ENCODE results near the gene CCDC201. TPM values are rescaled to one million over a fixed set of nuclear protein-coding genes. Genes with fewer than 3 reads are reported as not detected.

The CCDC201 gene
- total RNA-seq, 2 donors from 2014 or later: not detected

DNA sequence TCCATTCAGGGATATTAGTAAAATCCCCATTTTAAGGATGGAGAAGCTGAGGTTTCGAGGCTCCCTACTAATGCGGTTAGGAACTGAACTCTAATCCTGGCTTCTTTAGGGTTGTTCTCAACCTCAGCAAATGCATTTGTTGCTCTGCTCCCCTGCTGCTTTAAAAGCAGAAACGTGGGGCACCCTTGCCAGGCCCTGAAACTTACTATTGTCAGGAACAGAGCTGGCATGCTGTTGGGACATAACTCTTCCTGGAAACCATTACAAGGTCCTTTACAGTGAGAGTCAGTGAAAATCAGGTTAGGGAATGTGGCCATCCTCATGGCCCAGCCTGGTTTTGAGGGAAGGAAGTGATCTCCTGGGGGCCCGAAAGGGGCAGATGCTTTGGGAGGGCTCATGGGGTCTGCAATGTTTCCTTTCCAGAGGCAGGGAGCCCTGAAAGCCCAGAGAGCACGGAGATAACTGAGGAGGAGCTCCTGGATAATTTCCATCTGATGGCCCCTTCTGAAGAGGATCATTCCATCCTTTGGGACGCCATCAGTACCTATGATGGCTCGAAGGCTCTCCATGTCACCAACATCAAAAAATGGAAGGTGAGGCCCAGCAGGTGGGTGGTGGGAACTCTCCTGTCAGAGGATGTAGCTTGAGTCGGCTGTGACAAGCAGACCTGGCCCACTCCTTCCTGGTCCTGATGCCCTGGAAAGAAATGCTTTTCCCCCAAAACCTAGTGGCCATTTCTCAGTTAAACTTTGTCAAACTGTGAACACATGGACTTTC is 17.4 kb upstream of the CCDC201 start:
- peaks cover 65% of the 10 kb centered on the region for H3K27me3 Mint-ChIP-seq (ENCODE audit: low read depth)

DNA sequence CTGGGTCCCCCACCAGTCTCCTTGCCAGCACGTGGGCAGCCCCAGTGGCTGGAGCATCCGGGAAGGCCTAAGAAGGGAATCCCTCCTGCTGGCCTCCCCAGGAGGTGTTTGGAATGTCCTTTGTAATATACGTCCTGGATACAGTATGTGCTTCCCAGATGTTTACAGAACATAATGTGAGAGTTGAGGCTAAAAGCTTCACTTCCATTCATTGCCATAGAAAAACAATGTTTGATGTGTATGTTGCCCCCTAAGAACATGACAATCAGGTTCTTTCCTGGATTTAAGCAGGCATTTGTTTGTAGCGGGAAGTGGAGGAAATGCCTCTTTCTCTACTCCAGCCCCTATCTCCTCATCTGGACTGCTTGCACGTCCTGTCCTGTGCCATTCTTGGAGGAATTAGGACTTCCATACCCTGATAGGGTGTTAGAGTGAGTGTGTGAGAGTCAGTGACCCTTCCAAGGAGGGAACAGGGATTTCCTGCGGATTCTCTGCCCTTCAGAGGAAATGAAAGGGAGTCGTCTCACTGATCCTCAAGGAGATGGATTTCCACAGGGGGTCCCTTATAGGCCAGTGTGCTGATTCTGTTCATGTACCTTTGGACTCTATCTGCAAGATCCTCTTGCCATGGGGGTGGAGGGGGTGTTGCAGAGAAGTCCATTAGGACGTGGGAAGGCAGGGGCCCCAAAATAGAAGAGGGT is 16.6 kb upstream of the CCDC201 start:
- ATAC-seq (replicated peaks in 1 of 2) (no peak), DNase-seq (no peak)
- H3K27me3 Mint-ChIP-seq (ENCODE audit: low read depth): peaks cover 70% of the 10 kb centered on the region
- no peaks in the 10 kb centered on the region for H3K36me3 Mint-ChIP-seq (ENCODE audit: insufficient read depth in 2 of 2)
- no peak overlapping the region for H3K4me3 Mint-ChIP-seq
- no peak overlapping the region for H3K27ac Mint-ChIP-seq
- no peaks in the 10 kb centered on the region for H3K9me3 Mint-ChIP-seq
- no peaks in the 10 kb centered on the region for H3K4me1 Mint-ChIP-seq (ENCODE audit: low read depth)

More for the DNA sequence above, 17.4 kb upstream of the CCDC201 start:
- Mint-ChIP-seq H3K9me3 (no peaks in the 10 kb centered on the region), H3K36me3 (ENCODE audit: insufficient read depth in 2 of 2) (no peaks in the 10 kb centered on the region), H3K27ac (no peak overlapping the region), H3K4me3 (no peak overlapping the region), H3K4me1 (ENCODE audit: low read depth) (no peaks in the 10 kb centered on the region)
- DNase-seq: no peak
- ATAC-seq (replicated peaks in 1 of 2): no peak

DNA sequence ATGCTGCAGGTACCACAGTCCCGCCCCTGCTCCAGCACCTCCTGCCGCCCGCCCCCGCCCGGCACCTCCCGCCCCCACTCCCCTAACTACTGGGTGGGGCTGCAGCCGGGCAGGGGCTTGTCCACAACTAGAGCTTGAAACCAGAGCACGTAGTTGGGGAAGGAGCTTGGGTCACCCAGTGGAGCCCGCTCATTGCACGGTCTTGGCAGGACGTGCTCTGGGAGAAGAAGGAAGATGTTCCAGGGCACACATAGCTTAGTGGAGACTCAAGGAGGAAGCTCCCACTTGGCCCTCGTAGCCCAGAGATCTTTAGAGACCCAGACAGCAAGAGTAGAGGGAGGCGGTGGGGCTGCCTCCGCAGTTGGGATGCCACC is 16.1 kb upstream of the CCDC201 start:
- H3K27ac Mint-ChIP-seq: no peak overlapping the region
- no peak for DNase-seq
- no peak for ATAC-seq (replicated peaks in 1 of 2)
- no peaks in the 10 kb centered on the region for H3K4me1 Mint-ChIP-seq (ENCODE audit: low read depth)
- H3K9me3 Mint-ChIP-seq: no peaks in the 10 kb centered on the region
- H3K27me3 Mint-ChIP-seq (ENCODE audit: low read depth): peaks cover 70% of the 10 kb centered on the region
- no peaks in the 10 kb centered on the region for H3K36me3 Mint-ChIP-seq (ENCODE audit: insufficient read depth in 2 of 2)
- no peak overlapping the region for H3K4me3 Mint-ChIP-seq

DNA sequence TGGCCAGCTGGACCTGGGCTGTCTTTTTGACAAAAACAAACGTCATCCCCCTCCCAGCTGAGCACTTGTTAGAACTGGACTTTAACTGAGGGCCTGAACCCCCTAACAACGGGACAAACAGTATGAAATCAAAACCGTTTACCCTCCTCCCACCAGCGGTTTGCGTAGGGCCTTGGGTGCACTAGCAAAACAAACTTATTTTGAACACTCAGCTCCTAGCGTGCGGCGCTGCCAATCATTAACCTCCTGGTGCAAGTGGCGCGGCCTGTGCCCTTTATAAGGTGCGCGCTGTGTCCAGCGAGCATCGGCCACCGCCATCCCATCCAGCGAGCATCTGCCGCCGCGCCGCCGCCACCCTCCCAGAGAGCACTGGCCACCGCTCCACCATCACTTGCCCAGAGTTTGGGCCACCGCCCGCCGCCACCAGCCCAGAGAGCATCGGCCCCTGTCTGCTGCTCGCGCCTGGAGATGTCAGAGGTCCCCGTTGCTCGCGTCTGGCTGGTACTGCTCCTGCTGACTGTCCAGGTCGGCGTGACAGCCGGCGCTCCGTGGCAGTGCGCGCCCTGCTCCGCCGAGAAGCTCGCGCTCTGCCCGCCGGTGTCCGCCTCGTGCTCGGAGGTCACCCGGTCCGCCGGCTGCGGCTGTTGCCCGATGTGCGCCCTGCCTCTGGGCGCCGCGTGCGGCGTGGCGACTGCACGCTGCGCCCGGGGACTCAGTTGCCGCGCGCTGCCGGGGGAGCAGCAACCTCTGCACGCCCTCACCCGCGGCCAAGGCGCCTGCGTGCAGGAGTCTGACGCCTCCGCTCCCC is 15.5 kb upstream of the CCDC201 start, which contains the start of gene IGFBP1:
Gene IGFBP1, plus strand, starts transcription at position 304 of the 808 bp plus-strand sequence. Its CDS starts 165 bp downstream, at position 469.
- Mint-ChIP-seq H3K27ac (no peak within 1 kb of the TSS), H3K9me3 (no peaks in the 10 kb centered on the region), H3K4me1 (ENCODE audit: low read depth) (no peaks in the 10 kb centered on the region), H3K4me3 (peak within 1 kb of the TSS; percentile 46 to 47), H3K36me3 (ENCODE audit: insufficient read depth in 2 of 2) (no peaks in the 10 kb centered on the region), H3K27me3 (ENCODE audit: low read depth) (peaks cover 65% of the 10 kb centered on the region)
- ATAC-seq (replicated peaks in 1 of 2) (peak; percentile 13 to 25), DNase-seq (peak in 1 of 2 donors; percentile 10)

DNA sequence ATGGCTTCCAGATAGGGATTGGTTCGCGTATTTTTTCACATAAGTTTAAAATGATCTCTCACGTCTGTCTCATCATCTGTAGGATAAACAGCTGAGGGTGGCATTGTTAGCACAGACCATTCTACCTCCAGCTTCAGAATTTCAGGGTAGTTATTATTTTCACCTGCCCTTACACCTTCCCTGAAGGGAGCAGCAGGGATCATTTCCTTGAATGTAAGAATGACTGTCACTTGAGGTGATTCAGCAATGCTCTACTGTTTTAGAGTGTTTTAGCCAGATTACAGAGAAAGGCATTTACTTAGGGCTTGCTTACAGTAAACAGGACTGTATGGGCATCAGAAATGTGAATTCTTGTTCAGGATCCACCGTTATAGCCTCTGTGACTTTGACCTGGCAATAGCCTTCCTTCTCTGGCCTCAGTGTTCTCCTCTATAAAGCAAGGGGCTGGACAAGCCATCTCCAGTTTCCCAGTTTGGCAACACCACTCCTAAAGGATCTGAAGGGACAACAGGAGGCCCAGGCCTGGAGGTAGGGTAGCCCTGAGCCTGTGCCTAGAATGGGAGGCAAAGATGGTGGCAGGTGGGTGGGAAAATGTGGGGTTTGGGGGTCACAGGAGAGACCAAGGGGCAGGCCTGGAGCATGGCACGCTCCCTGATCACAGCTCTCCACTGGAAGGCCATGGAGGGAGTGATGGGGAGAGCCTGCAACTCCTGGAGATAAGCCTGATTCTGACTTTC is 14.2 kb upstream of the CCDC201 start:
- peaks cover 58% of the 10 kb centered on the region for H3K27me3 Mint-ChIP-seq (ENCODE audit: low read depth)
- no peaks in the 10 kb centered on the region for H3K9me3 Mint-ChIP-seq
- no peak overlapping the region for H3K27ac Mint-ChIP-seq
- DNase-seq (no peak), ATAC-seq (replicated peaks in 1 of 2) (no peak)
- no peak overlapping the region for H3K4me3 Mint-ChIP-seq
- H3K36me3 Mint-ChIP-seq (ENCODE audit: insufficient read depth in 2 of 2): no peaks in the 10 kb centered on the region
- H3K4me1 Mint-ChIP-seq (ENCODE audit: low read depth): no peaks in the 10 kb centered on the region

DNA sequence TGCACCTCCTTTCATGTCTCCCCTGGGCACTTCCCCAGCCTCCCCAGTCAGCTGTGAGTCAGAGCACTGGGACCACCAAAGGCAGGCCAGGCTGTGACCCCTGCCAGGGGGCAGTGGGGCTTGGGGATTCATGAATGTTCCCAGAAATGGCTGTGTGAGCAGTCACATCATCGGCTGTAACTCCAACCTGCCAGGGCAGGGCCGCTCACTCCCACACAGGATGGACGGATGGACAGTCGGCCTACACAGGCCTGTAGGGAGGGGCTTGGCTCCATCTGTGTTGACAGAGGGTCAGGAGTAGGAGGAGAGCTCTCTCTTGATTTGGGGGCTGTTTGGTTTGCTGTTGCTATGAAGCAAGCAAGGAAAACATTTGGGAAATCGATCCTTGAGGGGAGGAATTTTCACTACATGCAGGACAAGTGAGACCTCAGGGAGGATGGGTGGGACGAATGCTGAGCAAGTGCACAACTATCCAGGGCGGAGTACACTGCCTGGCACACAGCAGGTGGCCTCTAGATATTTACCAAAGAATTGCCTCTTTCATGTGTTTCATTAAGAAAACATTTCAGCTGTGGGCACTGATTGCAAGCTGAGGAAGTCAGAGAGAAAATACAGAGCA is 12.5 kb upstream of the CCDC201 start:
- H3K36me3 Mint-ChIP-seq (ENCODE audit: insufficient read depth in 2 of 2): no peaks in the 10 kb centered on the region
- DNase-seq: no peak
- peaks cover 46% of the 10 kb centered on the region for H3K27me3 Mint-ChIP-seq (ENCODE audit: low read depth)
- no peaks in the 10 kb centered on the region for H3K4me1 Mint-ChIP-seq (ENCODE audit: low read depth)
- no peak for ATAC-seq (replicated peaks in 1 of 2)
- H3K4me3 Mint-ChIP-seq: no peak overlapping the region
- no peaks in the 10 kb centered on the region for H3K9me3 Mint-ChIP-seq
- H3K27ac Mint-ChIP-seq: no peak overlapping the region

DNA sequence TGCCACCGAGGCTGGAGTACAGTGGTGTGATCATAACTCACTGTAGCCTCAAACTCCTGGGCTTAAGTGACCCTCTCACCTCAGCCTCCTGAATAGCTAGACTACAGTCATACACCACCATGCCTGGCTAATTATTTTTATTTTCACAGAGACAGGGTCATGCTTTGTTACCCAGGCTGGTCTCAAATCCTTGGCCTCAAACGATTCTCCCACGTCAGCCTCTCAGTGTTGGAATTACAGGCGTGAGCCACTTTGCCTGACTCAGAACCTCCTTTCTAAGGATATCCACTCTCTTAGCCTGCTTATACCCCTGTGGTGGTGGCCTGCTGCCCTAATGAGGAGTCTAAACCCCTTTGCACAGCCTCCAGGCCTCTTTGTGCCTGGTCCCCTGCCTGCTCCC is 11.3 kb upstream of the CCDC201 start:
- ATAC-seq (replicated peaks in 1 of 2) (no peak), DNase-seq (no peak)
- no peaks in the 10 kb centered on the region for H3K4me1 Mint-ChIP-seq (ENCODE audit: low read depth)
- peaks cover 39% of the 10 kb centered on the region for H3K27me3 Mint-ChIP-seq (ENCODE audit: low read depth)
- peaks cover 0 to 2% of the 10 kb centered on the region in 2 donors for H3K9me3 Mint-ChIP-seq
- H3K4me3 Mint-ChIP-seq: no peak overlapping the region
- no peaks in the 10 kb centered on the region for H3K36me3 Mint-ChIP-seq (ENCODE audit: insufficient read depth in 2 of 2)
- H3K27ac Mint-ChIP-seq: no peak overlapping the region

DNA sequence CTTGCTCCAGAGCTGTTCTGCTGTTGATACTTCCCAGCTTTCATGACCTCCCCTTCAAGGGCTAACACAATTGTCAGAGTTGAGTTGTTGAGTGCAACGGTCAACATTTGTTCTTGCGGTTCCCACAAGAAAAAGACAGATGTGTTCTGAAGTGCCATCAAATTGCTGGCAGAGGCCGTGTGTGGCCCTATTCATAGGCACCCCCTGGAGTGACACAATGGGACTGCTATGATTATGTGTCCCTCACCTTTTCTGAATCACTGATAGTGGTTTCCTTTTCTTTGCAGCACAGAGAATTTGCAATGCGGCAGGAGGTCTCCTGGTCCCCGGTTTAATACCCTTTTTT is 9.6 kb upstream of the CCDC201 start:
- ATAC-seq (replicated peaks in 1 of 2): no peak
- no peaks in the 10 kb centered on the region for H3K36me3 Mint-ChIP-seq (ENCODE audit: insufficient read depth in 2 of 2)
- H3K27me3 Mint-ChIP-seq (ENCODE audit: low read depth): peaks cover 25% of the 10 kb centered on the region
- no peak for DNase-seq
- peaks cover 0 to 2% of the 10 kb centered on the region in 2 donors for H3K9me3 Mint-ChIP-seq
- no peak overlapping the region for H3K27ac Mint-ChIP-seq
- H3K4me1 Mint-ChIP-seq (ENCODE audit: low read depth): no peaks in the 10 kb centered on the region
- H3K4me3 Mint-ChIP-seq: no peak overlapping the region

DNA sequence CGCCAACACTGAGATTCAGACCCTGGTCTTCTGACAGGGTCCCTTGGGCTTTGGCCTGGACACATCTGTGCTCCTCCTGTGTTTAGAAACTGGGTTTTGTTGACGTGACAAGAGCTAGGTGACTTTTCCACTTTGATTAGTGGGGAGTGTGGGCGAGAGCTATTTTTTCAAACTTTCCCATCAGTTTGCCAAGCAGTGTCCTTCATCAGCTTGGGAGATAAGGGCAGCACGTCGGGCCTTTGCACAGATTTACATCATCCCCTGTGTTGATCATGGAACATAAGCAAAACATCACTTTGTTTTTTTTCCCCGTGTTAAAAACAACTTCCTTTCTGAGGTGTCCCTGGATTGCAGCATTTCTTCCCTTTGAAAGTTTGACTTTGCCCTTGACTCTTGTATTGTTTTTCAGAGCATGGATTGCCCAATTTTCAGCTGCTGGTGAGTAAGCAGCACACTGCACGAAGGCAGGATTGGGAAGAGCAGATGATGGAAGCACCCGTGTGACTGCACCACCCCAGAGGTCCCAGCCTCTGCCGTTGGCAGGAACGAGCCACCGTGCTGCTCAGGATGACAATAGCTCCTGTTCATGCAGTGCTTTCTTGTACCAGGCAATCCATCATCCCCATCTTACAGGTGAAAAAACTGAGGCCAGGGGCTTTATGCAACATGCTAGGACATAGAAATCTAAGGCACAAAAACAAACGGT is 9.0 kb upstream of the CCDC201 start:
- H3K36me3 Mint-ChIP-seq (ENCODE audit: insufficient read depth in 2 of 2): no peaks in the 10 kb centered on the region
- H3K27me3 Mint-ChIP-seq (ENCODE audit: low read depth): peaks cover 20% of the 10 kb centered on the region
- ATAC-seq (replicated peaks in 1 of 2) (no peak), DNase-seq (no peak)
- H3K4me1 Mint-ChIP-seq (ENCODE audit: low read depth): no peaks in the 10 kb centered on the region
- H3K27ac Mint-ChIP-seq: no peak overlapping the region
- H3K4me3 Mint-ChIP-seq: no peak overlapping the region
- H3K9me3 Mint-ChIP-seq: peaks cover 2 to 6% of the 10 kb centered on the region in 2 donors

DNA sequence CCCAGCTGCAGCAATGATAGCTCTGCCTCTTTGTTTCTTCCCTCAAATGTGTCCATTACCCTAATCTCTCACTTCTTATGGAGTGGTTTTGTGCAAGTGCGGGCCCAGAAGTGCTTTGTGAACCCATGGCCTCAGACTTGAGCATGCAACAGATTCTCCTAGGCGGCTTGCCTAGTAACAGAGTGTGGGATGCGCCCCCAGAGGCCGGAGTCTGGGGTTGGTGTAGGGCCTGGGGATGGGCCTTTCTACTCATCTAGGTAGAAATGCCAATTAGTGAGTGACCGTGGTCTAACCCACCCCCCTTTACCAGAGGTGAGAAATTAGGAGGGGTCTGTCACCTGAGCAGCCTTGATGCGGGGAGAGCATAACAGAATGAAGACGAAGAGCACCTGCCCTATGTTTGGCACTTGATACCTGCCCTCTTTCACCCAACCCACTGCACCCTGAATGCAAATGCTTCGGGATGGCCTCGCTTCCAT is 8.4 kb upstream of the CCDC201 start:
- Mint-ChIP-seq H3K27ac (no peak overlapping the region), H3K27me3 (ENCODE audit: low read depth) (peaks cover 14% of the 10 kb centered on the region), H3K4me3 (no peak overlapping the region), H3K9me3 (peaks cover 2 to 6% of the 10 kb centered on the region in 2 donors), H3K36me3 (ENCODE audit: insufficient read depth in 2 of 2) (no peaks in the 10 kb centered on the region), H3K4me1 (ENCODE audit: low read depth) (no peaks in the 10 kb centered on the region)
- ATAC-seq (replicated peaks in 1 of 2) (no peak), DNase-seq (no peak)

DNA sequence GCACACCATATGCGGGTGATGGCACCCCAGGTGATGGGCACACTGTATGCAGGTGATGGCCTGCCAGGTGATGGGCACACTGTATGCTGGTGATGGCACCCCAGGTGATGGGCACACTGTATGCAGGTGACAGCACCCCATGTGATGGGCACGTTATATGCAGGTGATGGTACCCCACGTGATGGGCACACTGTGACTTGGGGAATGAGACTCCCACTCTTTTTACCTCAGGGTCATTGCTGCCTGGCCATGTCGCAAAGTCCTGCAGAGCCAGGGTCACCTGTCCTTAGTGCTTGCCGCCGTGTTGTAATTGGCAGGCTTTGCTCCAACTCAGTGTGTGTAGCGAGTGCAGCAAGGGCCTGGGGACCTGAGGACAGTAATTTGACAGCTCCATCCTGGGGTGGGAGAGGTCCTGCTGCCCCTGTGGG is 7.6 kb upstream of the CCDC201 start:
- ATAC-seq (replicated peaks in 1 of 2) (no peak), DNase-seq (no peak)
- H3K27ac Mint-ChIP-seq: no peak overlapping the region
- H3K4me3 Mint-ChIP-seq: no peak overlapping the region
- H3K9me3 Mint-ChIP-seq: peaks cover 2 to 6% of the 10 kb centered on the region in 2 donors
- H3K27me3 Mint-ChIP-seq (ENCODE audit: low read depth): peaks cover 13% of the 10 kb centered on the region
- no peaks in the 10 kb centered on the region for H3K4me1 Mint-ChIP-seq (ENCODE audit: low read depth)
- no peaks in the 10 kb centered on the region for H3K36me3 Mint-ChIP-seq (ENCODE audit: insufficient read depth in 2 of 2)
